ENCODE results near the gene EIPR1.
"Not testable (repeated sequence)": the region's sequence is repeated elsewhere in the genome, so short reads cannot be mapped to it uniquely, and the experiment has no call there.

The EIPR1 gene

GRCh38 chr2:3301001-3301400 lies 76.6 kb downstream of the EIPR1 start:
- DNase-seq: no peak

- DNase-seq: no peak
These were observed 77.2 kb downstream of the EIPR1 start for GRCh38 chr2:3300224-3300995.

GRCh38 chr2:3299703-3300102 lies 77.9 kb downstream of the EIPR1 start:
- no peak for DNase-seq

GRCh38 chr2:3299130-3299529 lies 78.5 kb downstream of the EIPR1 start:
- no peak for DNase-seq

GRCh38 chr2:3298191-3298590 lies 79.4 kb downstream of the EIPR1 start:
- no peak for DNase-seq

- no peak for DNase-seq
These were observed 80.1 kb downstream of the EIPR1 start for GRCh38 chr2:3297523-3297922.

GRCh38 chr2:3296182-3296972 lies 81.2 kb downstream of the EIPR1 start:
- DNase-seq: no peak

- no peak for DNase-seq
These were observed 83.1 kb downstream of the EIPR1 start for GRCh38 chr2:3294493-3294892.

- no peak for DNase-seq
These were observed 83.5 kb downstream of the EIPR1 start for GRCh38 chr2:3294069-3294468.

GRCh38 chr2:3293221-3293620 lies 84.4 kb downstream of the EIPR1 start:
- no peak for DNase-seq

- DNase-seq: no peak
These were observed 85.2 kb downstream of the EIPR1 start for GRCh38 chr2:3292416-3292815.

GRCh38 chr2:3291750-3292149 lies 85.9 kb downstream of the EIPR1 start:
- DNase-seq: no peak

- DNase-seq: no peak
These were observed 86.5 kb downstream of the EIPR1 start for GRCh38 chr2:3291113-3291512.

- no peak for DNase-seq
These were observed 87.0 kb downstream of the EIPR1 start for GRCh38 chr2:3290655-3291054.

GRCh38 chr2:3289971-3290370 lies 87.6 kb downstream of the EIPR1 start:
- DNase-seq: no peak

- no peak for DNase-seq
These were observed 88.1 kb downstream of the EIPR1 start for GRCh38 chr2:3289526-3289925.

GRCh38 chr2:3289171-3289515 lies 88.5 kb downstream of the EIPR1 start:
- no peak for DNase-seq

GRCh38 chr2:3288470-3289170 lies 89.0 kb downstream of the EIPR1 start:
- no peak for DNase-seq

GRCh38 chr2:3287896-3288295 lies 89.7 kb downstream of the EIPR1 start:
- DNase-seq: no peak

GRCh38 chr2:3286646-3287036 lies 91.0 kb downstream of the EIPR1 start:
- DNase-seq: not testable (repeated sequence)

- DNase-seq: no peak
These were observed 91.5 kb downstream of the EIPR1 start for GRCh38 chr2:3285901-3286645.

GRCh38 chr2:3284657-3285630 lies 92.7 kb downstream of the EIPR1 start:
- no peak for DNase-seq
